ENCODE data around the gene CABLES2.

Gene CABLES2

GRCh38 chr20:62405108-62405980 is 1.7 kb downstream of the CABLES2 start:
- no peak for DNase-seq (ENCODE audit: low read depth in 2 of 2, low spot score in 1 of 2)

- DNase-seq (ENCODE audit: low read depth in 2 of 2, low spot score in 1 of 2): no peak
These were observed 2.4 kb downstream of the CABLES2 start for GRCh38 chr20:62404761-62405107.

- DNase-seq (ENCODE audit: low read depth in 2 of 2, low spot score in 1 of 2): no peak
These were observed 2.9 kb downstream of the CABLES2 start for GRCh38 chr20:62404112-62404665.

- no peak for DNase-seq (ENCODE audit: low read depth in 2 of 2, low spot score in 1 of 2)
These were observed 3.8 kb downstream of the CABLES2 start for GRCh38 chr20:62403331-62403730.

GRCh38 chr20:62402456-62403150 is 4.5 kb downstream of the CABLES2 start:
- no peak for DNase-seq (ENCODE audit: low read depth in 2 of 2, low spot score in 1 of 2)

GRCh38 chr20:62401331-62401779 is 5.7 kb downstream of the CABLES2 start:
- no peak for DNase-seq (ENCODE audit: low read depth in 2 of 2, low spot score in 1 of 2)

GRCh38 chr20:62400541-62400940 is 6.5 kb downstream of the CABLES2 start:
- DNase-seq (ENCODE audit: low read depth in 2 of 2, low spot score in 1 of 2): no peak

GRCh38 chr20:62400021-62400420 is 7.1 kb downstream of the CABLES2 start:
- no peak for DNase-seq (ENCODE audit: low read depth in 2 of 2, low spot score in 1 of 2)

- no peak for DNase-seq (ENCODE audit: low read depth in 2 of 2, low spot score in 1 of 2)
These were observed 8.8 kb downstream of the CABLES2 start for GRCh38 chr20:62398120-62398821.

GRCh38 chr20:62396367-62397239 is 10.5 kb downstream of the CABLES2 start:
- DNase-seq (ENCODE audit: low read depth in 2 of 2, low spot score in 1 of 2): no peak

- DNase-seq (ENCODE audit: low read depth in 2 of 2, low spot score in 1 of 2): no peak
These were observed 11.5 kb downstream of the CABLES2 start for GRCh38 chr20:62395311-62396242.

GRCh38 chr20:62394248-62395245 is 12.5 kb downstream of the CABLES2 start:
- DNase-seq (ENCODE audit: low read depth in 2 of 2, low spot score in 1 of 2): no peak

GRCh38 chr20:62393830-62394229 is 13.3 kb downstream of the CABLES2 start:
- DNase-seq (ENCODE audit: low read depth in 2 of 2, low spot score in 1 of 2): no peak

GRCh38 chr20:62393335-62393665 is 13.8 kb downstream of the CABLES2 start:
- no peak for DNase-seq (ENCODE audit: low read depth in 2 of 2, low spot score in 1 of 2)

GRCh38 chr20:62392621-62393334 is 14.3 kb downstream of the CABLES2 start:
- DNase-seq (ENCODE audit: low read depth in 2 of 2, low spot score in 1 of 2): no peak

- DNase-seq (ENCODE audit: low read depth in 2 of 2, low spot score in 1 of 2): no peak
These were observed 15.0 kb downstream of the CABLES2 start for GRCh38 chr20:62392077-62392418.

- no peak for DNase-seq (ENCODE audit: low read depth in 2 of 2, low spot score in 1 of 2)
These were observed 15.7 kb downstream of the CABLES2 start for GRCh38 chr20:62391165-62392076.
